H1 (cell line): Measurements from ENCODE around the gene RIPPLY2.

Experiments
- EZH2 ChIP-seq: fragments of 200-600 bp; sonication (generic); IDR thresholded peaks from 2 replicates; pipeline ENCODE4 v1.7.1; 2012; ENCODE audit warnings: low read depth, mild to moderate bottlenecking, moderate library complexity, low read length, inconsistent platforms; ENCODE audit not compliant: severe bottlenecking
- GTF2F1 ChIP-seq: IDR thresholded peaks from 2 replicates; pipeline ENCODE4 v1.6.1; 2012; ENCODE audit warnings: low read depth, low read length, improper control_type of control experiment, borderline replicate concordance
- JUN ChIP-seq: IDR thresholded peaks from 2 replicates; pipeline ENCODE4 v1.6.1; 2011; ENCODE audit warnings: low read depth, mild to moderate bottlenecking, improper control_type of control experiment, low read length
- SP1 ChIP-seq: IDR thresholded peaks from 2 replicates; pipeline ENCODE4 v1.6.1; 2011; ENCODE audit warnings: low read depth, low read length
- TBP ChIP-seq: IDR thresholded peaks from 2 replicates; pipeline ENCODE4 v1.6.1; 2011; ENCODE audit warnings: low read depth, low read length, improper control_type of control experiment
- ZNF274 ChIP-seq: IDR thresholded peaks from 2 replicates; pipeline ENCODE4 v1.7.0; 2012; ENCODE audit warnings: low read length, borderline replicate concordance; ENCODE audit errors: extremely low read depth
- TF ChIP-seq, protein P1 (sequence below), 3 experiments: IDR thresholded peaks; 1 replicate in 2 of 3; 2 replicates in 1 of 3; pipeline versions ENCODE4 v1.5.1 to v1.6.1; 2011; ENCODE audit warnings: low read length in 3 of 3, mild to moderate bottlenecking in 3 of 3, inconsistent platforms in 2 of 3, low read depth in 1 of 3, moderate library complexity in 1 of 3; ENCODE audit not compliant: insufficient read depth in 1 of 3; ENCODE audit errors: control extremely low read depth in 1 of 3

DNA sequence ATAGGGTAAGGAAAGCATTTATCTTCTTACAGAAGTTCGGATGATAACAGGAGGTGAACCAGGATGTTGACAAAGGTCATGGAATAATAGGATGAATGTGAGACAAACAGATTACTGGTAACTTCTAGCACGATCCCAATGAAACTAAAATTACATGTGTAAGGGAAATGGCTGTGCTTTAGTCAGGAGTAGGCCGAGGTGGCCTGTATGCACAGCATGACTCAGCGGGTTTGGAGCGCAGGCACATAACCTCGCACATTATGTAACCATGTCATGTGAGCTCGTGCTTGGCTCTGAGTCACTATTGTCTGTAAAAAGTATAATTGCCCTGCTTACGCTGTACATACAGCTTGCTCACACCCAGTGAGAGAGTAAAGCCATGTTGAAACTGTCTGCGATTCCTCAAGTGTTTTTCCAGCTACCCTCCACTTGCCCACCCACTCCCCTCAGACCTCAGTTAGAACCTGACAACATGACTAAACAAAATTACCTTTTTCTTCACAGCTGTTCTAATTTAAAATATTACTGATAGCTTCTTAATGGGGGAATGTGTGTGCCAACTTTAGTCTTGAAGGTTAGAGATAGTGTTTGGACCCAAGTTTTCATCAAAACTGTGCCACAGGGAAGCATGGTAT, 14.5 kb downstream of the RIPPLY2 start:
- TF ChIP-seq, protein P1, sequence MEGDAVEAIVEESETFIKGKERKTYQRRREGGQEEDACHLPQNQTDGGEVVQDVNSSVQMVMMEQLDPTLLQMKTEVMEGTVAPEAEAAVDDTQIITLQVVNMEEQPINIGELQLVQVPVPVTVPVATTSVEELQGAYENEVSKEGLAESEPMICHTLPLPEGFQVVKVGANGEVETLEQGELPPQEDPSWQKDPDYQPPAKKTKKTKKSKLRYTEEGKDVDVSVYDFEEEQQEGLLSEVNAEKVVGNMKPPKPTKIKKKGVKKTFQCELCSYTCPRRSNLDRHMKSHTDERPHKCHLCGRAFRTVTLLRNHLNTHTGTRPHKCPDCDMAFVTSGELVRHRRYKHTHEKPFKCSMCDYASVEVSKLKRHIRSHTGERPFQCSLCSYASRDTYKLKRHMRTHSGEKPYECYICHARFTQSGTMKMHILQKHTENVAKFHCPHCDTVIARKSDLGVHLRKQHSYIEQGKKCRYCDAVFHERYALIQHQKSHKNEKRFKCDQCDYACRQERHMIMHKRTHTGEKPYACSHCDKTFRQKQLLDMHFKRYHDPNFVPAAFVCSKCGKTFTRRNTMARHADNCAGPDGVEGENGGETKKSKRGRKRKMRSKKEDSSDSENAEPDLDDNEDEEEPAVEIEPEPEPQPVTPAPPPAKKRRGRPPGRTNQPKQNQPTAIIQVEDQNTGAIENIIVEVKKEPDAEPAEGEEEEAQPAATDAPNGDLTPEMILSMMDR (IDR thresholded peaks at IDR 0.05; ENCODE audit: control extremely low read depth in 1 of 3, insufficient read depth in 1 of 3, low read depth in 1 of 3, low read length in 3 of 3): no peak
- no peak for TF ChIP-seq SP1
- no peak for TF ChIP-seq ZNF274
- no peak for TF ChIP-seq EZH2
- TF ChIP-seq JUN: no peak
- no peak for TF ChIP-seq GTF2F1
- TF ChIP-seq TBP: no peak
